Liver (tissue), 9 donors: ENCODE results near the gene ADAM8. TPM values are rescaled to one million over a fixed set of nuclear protein-coding genes. Genes with fewer than 3 reads are reported as not detected.

ENCODE experiments used
- DNase-seq: peaks from one replicate; pipeline ENCODE4 v3.0.0-alpha.2; 2017; ENCODE audit warnings: low spot score
- H3K27ac ChIP-seq, 2 donors: one replicate each; pipeline ENCODE4 v1.7.0; 2013; ENCODE audit warnings: inconsistent platforms in 2 of 2, low read length in 2 of 2, control low read depth in 1 of 2, low read depth in 1 of 2, mild to moderate bottlenecking in 1 of 2
- H3K27me3 ChIP-seq, 4 donors: one replicate each; pipeline versions ENCODE4 v1.6.1 to v1.7.0; 2013; ENCODE audit warnings: low read length in 3 of 4, inconsistent platforms in 1 of 4, mild to moderate bottlenecking in 1 of 4, moderate library complexity in 1 of 4; ENCODE audit not compliant: control insufficient read depth in 4 of 4, insufficient read depth in 4 of 4
- H3K36me3 ChIP-seq, 4 donors: one replicate each; pipeline versions ENCODE4 v1.6.1 to v1.7.0; 2013; ENCODE audit warnings: low read length in 3 of 4, mild to moderate bottlenecking in 3 of 4, low read depth in 1 of 4, moderate library complexity in 1 of 4; ENCODE audit not compliant: control insufficient read depth in 4 of 4, insufficient read depth in 3 of 4
- H3K4me1 ChIP-seq, 4 donors: one replicate each; pipeline versions ENCODE4 v1.6.1 to v1.7.0; 2013; ENCODE audit warnings: low read length in 3 of 4, mild to moderate bottlenecking in 3 of 4, moderate library complexity in 1 of 4; ENCODE audit not compliant: control insufficient read depth in 4 of 4, insufficient read depth in 4 of 4
- H3K4me3 ChIP-seq, 3 donors: one replicate each; pipeline versions ENCODE4 v1.6.1 to v1.7.0; 2013; ENCODE audit warnings: low read length in 3 of 3, control low read depth in 1 of 3, low read depth in 1 of 3, mild to moderate bottlenecking in 1 of 3
- H3K9ac ChIP-seq, 2 donors: one replicate each; pipeline ENCODE4 v1.7.0; 2013; ENCODE audit warnings: low read length in 2 of 2, mild to moderate bottlenecking in 2 of 2, moderate library complexity in 2 of 2, control low read depth in 1 of 2, low read depth in 1 of 2
- H3K9me3 ChIP-seq, 4 donors: one replicate each; pipeline versions ENCODE4 v1.6.1 to v1.7.0; 2013; ENCODE audit warnings: low read length in 3 of 4; ENCODE audit not compliant: control insufficient read depth in 4 of 4
- ATF3 ChIP-seq: IDR thresholded peaks from 2 replicates; pipeline ENCODE4 v1.6.1; 2016; ENCODE audit warnings: antibody characterized with exemption
- CTCF ChIP-seq: fragments of 150-350 bp; IDR thresholded peaks from 2 replicates; pipeline ENCODE4 v1.5.1; 2017; ENCODE audit warnings: improper control_type of control experiment, low read depth, low read length; ENCODE audit not compliant: missing input control
- FOXA1 ChIP-seq: IDR thresholded peaks from 2 replicates; pipeline ENCODE4 v1.6.1; 2016; ENCODE audit warnings: antibody characterized with exemption
- HNF4A ChIP-seq, 2 donors: conservative IDR thresholded peaks; 2 replicates each; pipeline ENCODE4 v1.6.1; 2016; ENCODE audit warnings: antibody characterized with exemption in 2 of 2, mild to moderate bottlenecking in 2 of 2
- HNF4G ChIP-seq: IDR thresholded peaks from 2 replicates; pipeline ENCODE4 v1.6.1; 2016; ENCODE audit warnings: antibody characterized with exemption
- JUND ChIP-seq, 2 donors: IDR thresholded peaks; 2 replicates each; pipeline ENCODE4 v1.6.1; 2016; ENCODE audit warnings: antibody characterized with exemption in 2 of 2
- MAX ChIP-seq: IDR thresholded peaks from 2 replicates; pipeline ENCODE4 v1.6.1; 2016; ENCODE audit warnings: antibody characterized with exemption
- NR2F2 ChIP-seq: IDR thresholded peaks from 2 replicates; pipeline ENCODE4 v1.6.1; 2016; ENCODE audit warnings: antibody characterized with exemption
- RAD21 ChIP-seq, 2 donors: IDR thresholded peaks; 2 replicates each; pipeline ENCODE4 v1.6.1; 2016; ENCODE audit warnings: antibody characterized with exemption in 2 of 2, mild to moderate bottlenecking in 2 of 2
- REST ChIP-seq: IDR thresholded peaks from 2 replicates; pipeline ENCODE4 v1.6.1; 2016; ENCODE audit warnings: antibody characterized with exemption, mild to moderate bottlenecking
- RXRA ChIP-seq, 2 donors: IDR thresholded peaks; 2 replicates each; pipeline ENCODE4 v1.6.1; 2017 to 2018; ENCODE audit warnings: antibody characterized with exemption in 2 of 2, mild to moderate bottlenecking in 1 of 2
- SP1 ChIP-seq: IDR thresholded peaks from 2 replicates; pipeline ENCODE4 v1.6.1; 2018; ENCODE audit warnings: antibody characterized with exemption, mild to moderate bottlenecking
- TAF1 ChIP-seq: conservative IDR thresholded peaks from 2 replicates; pipeline ENCODE4 v1.6.1; 2016; ENCODE audit warnings: antibody characterized with exemption, mild to moderate bottlenecking
- YY1 ChIP-seq: IDR thresholded peaks from 2 replicates; pipeline ENCODE4 v1.6.1; 2016; ENCODE audit warnings: antibody characterized with exemption, mild to moderate bottlenecking
- WGBS: extraction: QIAGEN DNeasy Blood & Tissue Kit; methylation state at CpG from one replicate; pipeline ENCODE4 v1.1.7; 2013; 5-methylcytosine and 5-hydroxymethylcytosine counted together
- polyA plus RNA-seq, 2 donors: library from polyadenylated mRNA; stranded (reverse) in 1 of 2; unstranded in 1 of 2; fragments of 200-250 nt in 1 of 2; fragments of >200 nt in 1 of 2; fragmentation: Nextera tagmentation in 1 of 2; extraction: Ambion mirVana in 1 of 2; gene quantifications; one replicate each; pipeline versions ENCODE4 v1.2.1 to v1.2.3, GENCODE V29; 2013 to 2015
- total RNA-seq, 2 donors: library from RNA; depleted of rRNA; stranded (reverse); fragments of >200 nt; gene quantifications; one replicate each; pipeline ENCODE4 v1.2.3, GENCODE V29; 2014
- donor health status: healthy.
- donor health status: healthy.
- donor health status: healthy.
- donor health status: healthy.
- donor health status: healthy.

Gene ADAM8
- total and polyA plus RNA-seq, 4 donors = 1.3 to 6.9 (median 3.7) TPM

GRCh38 chr10:133257489-133258065, 19.1 kb downstream of the ADAM8 start:
- Histone ChIP-seq H3K9me3 (no peaks in the 10 kb centered on the region), H3K27me3 (no peaks in the 10 kb centered on the region), H3K4me1 (peaks cover 5 to 24% (median 14%) of the 10 kb centered on the region in 4 donors), H3K36me3 (no peaks in the 10 kb centered on the region), H3K27ac (no peak overlapping the region), H3K4me3 (no peak overlapping the region), H3K9ac (no peak overlapping the region)
- TF ChIP-seq HNF4A (conservative IDR thresholded peaks at IDR 0.05) = no peak
- TF ChIP-seq RAD21 (IDR thresholded peaks at IDR 0.05) = peak in 1 of 2 donors; percentile 67
- TF ChIP-seq JUND (IDR thresholded peaks at IDR 0.05) = no peak
- no peak for TF ChIP-seq REST
- no peak for TF ChIP-seq MAX
- TF ChIP-seq FOXA1 = no peak
- TF ChIP-seq ATF3 = no peak
- TF ChIP-seq TAF1 = no peak
- peak; percentile 14 for TF ChIP-seq CTCF
- no peak for TF ChIP-seq HNF4G
- DNase-seq = peak; percentile 55
- 8% methylated on average over 27 of the region's 27 CpGs for WGBS

GRCh38 chr10:133255323-133255722, 21.3 kb downstream of the ADAM8 start:
- no peak overlapping the region for H3K4me3 ChIP-seq
- peaks cover 0 to 17% (median 6%) of the 10 kb centered on the region in 4 donors for H3K4me1 ChIP-seq
- no peak overlapping the region for H3K9ac ChIP-seq
- no peak for DNase-seq
- TF ChIP-seq RAD21 (IDR thresholded peaks at IDR 0.05) (no peak), YY1 (no peak), JUND (IDR thresholded peaks at IDR 0.05) (no peak), SP1 (no peak), RXRA (IDR thresholded peaks at IDR 0.05) (no peak), NR2F2 (no peak), ATF3 (no peak), REST (no peak), HNF4A (conservative IDR thresholded peaks at IDR 0.05) (no peak), CTCF (no peak)
- no peaks in the 10 kb centered on the region for H3K36me3 ChIP-seq
- no peak overlapping the region for H3K27ac ChIP-seq
- no peaks in the 10 kb centered on the region for H3K9me3 ChIP-seq
- peaks cover 0 to under 1% (median 0%) of the 10 kb centered on the region in 4 donors for H3K27me3 ChIP-seq
- 90% methylated on average over 15 of the region's 15 CpGs for WGBS
